GM18907 (cell line): Measurements from ENCODE around the gene BUD23.
A peak's percentile ranks its signal among the peaks of the same experiment; 100 is the strongest.
"Not testable (repeated sequence)": the region's sequence is repeated elsewhere in the genome, so short reads cannot be mapped to it uniquely, and the experiment has no call there.

ENCODE experiments used
- ATAC-seq: cut with Tn5 transposase; IDR thresholded peaks from one replicate; pipeline ENCODE4 v1.9.1; 2021; ENCODE audit warnings: mild to moderate bottlenecking, moderate library complexity; ENCODE audit not compliant: unreplicated experiment

BUD23 gene

DNA sequence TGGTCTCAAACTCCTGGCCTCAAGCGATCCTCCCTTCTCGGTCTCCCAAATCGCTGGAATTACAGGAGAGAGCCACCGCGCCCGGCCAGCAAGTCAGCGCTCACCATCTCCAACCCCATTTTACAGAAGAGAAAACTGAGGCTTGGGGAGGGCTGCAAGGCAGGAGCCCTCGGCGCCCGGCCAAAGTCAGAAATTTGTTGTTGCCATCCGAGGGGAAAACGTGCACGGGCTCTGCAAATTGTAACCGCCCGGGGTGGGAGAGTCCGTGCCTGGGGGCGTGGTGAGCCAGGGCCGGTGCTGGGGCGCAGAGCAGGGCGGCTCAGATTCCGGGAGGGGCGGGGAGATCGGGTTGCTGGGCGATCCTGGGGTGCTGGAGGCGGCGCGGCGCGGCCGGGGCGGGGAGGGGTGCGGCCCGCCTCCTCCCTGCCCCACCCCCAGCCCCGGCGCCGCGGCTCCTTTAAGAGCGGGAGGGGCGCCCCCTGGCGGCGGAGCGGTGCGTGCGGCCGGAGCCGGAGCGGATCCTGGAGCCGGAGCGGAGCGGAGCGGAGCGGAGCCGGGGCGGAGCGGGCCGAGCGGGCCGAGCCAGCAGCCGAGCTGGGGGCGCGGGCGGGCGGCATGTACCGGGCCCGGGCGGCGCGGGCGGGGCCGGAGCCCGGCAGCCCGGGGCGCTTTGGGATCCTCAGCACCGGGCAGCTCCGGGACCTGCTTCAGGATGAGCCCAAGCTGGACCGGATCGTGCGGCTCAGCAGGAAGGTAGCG is 15.9 kb upstream of the BUD23 start, which contains the start of gene VPS37D:
Gene VPS37D (plus strand): TSS at position 488 of the 759 bp plus-strand sequence. CDS start 128 bp downstream, at position 616.
- ATAC-seq, result peak; percentile 87

DNA sequence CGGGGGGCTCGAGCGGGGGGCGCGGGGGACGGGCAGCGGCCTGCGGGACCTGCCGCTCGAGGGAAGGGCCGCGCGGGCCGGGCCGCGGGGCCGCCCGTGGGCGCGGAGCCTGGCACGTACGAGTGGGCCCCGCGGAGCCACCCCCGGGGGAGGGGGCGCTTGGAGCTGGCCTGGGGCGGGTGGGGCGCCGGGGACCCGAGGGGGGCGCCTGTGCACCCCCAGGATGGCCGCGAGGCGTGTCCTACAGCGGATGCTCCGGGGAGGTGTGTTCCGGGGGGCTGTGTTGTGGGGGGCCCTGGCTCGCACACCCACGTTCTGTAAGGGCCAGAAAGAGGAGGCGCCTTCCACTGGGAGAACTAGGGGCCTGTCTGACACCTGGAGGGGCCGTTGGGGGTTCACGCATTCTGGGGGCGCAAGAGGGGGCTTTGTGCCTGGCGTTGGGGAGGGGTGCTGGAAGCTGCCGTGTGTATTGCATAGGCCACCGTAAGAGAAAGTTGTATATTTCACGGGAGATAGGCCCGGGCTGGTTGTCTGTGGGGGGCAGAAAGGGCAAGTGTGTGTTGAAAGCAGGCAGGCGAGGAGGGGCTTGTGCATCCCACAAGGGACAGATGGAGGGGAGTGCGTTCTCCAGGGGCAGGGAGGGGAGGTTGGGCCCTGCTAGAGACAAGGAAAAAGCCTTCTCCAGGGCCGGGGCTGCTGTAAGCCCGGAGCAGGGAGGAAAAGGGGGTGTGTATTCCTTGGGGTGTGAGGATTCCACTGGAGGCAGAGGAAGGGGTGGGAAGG is 15.1 kb upstream of the BUD23 start:
- ATAC-seq, result peak; percentile 21

DNA sequence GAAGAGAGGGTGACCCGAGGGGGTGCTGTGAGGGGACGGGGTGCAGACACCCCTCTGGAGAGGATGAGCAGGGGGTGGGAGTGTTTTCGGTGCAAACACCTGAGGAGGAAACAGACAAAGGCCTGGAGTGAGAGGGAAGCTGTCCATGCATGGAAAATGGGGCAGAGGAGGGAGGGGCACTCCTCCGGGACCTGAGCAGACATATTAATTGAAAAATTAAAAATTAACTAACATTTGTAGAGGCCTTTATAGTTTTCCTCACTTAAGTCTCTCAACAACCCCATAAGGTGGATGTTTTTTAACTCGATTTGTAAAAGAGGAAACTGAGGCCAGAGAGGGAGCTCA is 14.5 kb upstream of the BUD23 start:
- ATAC-seq, result no peak

DNA sequence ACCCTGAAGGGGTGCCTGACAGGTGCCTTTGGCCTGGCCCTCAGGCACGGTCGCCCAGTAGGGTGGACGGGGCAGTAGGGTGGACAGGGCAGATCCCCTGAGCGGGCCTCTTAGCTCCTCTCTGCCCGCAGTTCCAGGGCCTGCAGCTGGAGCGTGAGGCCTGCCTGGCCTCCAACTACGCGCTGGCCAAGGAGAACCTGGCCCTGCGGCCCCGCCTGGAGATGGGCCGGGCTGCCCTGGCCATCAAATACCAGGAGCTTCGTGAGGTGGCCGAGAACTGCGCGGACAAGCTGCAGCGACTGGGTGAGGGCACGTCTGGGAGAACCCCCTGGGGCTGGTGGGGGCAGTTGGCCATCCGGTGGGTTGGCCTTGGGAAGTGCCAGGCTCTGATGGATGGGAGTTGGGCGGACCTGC is 14.1 kb upstream of the BUD23 start:
- no peak for ATAC-seq

DNA sequence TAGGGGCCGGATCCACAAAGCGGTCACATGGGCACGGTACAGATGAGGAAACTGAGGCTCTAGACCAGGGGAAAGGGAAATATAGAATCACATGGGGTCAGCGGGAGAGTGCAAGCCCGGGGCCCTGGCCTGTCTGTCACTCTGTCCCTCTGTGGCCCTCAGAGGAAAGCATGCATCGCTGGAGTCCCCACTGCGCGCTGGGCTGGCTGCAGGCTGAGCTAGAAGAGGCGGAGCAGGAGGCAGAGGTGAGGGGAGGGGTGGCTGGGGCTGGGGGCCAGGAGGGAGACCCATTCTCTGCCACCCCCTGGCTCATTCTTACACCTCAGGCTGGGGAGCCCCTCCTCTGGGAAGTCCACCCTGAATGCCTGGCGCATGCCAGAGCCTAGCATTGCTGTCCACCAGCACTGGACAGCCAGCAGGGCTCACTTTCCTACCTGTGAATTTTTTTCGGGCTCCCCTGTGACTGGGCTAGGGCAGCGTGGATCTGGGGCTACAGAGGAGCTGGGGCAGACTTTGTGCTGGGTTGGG is 13.5 kb upstream of the BUD23 start:
- ATAC-seq, result no peak

DNA sequence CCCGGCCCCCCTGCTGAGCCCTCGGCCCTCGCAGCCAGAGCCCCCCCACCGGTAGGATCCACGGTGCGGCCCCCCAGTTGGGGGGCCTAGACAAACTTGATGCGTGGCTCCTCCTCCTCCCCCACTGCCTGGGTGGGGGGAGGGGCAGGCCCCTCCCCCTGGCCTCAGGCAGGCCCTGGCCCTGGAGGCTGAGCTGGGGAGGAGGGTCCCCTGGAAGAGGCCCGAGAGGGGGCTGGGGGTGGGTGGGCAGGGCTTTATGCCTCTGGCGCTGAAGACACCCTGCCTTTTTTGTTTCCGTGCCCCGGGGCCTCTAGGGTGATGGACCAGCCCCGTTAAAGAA is 12.1 kb upstream of the BUD23 start:
- no peak for ATAC-seq

DNA sequence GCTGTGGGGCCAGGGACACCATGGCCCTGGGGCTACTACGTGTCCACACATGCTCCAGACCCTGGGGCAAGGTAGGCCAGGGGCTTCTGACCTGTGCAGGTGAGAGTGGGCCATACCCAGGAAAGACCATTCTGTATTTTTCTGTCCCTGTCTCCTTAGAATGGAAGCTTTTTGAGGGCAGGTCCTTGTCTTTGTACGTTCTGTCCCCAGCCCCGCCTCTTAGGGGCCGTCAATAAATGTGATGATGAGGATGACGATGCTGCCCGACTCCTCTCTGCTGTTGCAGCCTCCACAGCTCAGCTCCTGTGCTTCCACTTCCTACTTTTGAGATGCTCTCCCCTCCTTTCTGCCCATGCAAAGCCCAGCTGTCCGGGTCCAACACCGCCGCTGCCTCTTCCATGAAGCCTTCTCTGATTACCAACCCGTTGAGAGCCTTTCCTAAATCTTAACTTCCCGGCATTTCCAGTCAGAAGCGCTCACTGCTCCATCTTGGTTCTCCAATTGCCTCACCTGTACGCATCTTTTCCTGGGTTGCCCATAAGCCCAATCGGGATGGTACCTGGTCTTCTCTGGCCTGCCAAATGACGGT is 11.4 kb upstream of the BUD23 start:
- ATAC-seq, result no peak

DNA sequence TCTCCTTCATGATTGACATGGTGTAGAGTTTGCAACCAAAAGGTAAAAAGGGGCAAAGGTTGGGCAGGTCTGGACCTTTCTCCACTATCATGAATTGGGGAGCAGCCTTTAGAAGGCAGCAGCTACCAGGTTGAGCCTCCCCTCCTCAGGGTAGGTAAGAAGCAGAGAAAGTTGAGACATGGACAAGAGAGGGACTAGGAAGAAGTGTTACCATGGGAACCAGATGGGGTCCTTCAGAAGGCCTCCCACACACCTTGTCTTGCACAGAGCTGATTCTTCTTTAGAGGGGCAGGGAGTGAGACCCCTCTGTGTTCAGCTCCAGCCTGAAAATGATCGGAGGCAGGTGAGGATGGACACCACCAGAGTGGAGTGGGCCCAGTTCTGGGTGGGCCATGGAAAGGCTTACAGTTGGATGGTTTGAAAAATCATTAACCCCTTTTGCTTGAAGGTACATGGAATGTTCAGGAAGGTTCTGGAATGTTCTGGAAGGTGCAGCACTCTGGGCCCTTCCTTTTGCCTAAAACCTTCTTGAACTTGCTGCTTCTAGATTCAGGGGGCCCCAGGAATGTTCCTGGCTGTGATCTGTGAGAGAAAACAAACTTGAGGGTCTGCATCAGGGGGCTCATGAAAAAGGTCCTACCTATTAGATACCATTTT is 8.8 kb upstream of the BUD23 start:
- ATAC-seq, result no peak

DNA sequence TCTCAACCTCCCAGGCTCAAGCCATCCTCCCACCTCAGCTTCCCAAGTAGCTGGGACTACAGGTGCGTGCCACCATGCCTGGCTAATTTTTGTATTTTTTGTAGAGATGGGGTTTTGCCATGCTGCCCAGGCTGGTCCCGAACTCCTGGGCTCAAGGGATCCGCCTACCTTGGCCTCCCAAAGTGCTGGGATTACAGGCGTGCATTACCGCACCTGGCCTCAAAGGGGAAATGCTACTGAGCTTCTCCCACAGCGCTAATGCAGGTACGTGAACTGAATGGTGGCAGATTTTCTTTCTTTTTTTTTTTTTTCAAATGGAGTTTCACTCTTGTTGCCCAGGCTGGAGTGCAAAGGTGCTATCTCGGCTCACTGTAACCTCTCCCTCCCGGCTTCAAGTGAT is 7.3 kb upstream of the BUD23 start:
- ATAC-seq, result not testable (repeated sequence)

DNA sequence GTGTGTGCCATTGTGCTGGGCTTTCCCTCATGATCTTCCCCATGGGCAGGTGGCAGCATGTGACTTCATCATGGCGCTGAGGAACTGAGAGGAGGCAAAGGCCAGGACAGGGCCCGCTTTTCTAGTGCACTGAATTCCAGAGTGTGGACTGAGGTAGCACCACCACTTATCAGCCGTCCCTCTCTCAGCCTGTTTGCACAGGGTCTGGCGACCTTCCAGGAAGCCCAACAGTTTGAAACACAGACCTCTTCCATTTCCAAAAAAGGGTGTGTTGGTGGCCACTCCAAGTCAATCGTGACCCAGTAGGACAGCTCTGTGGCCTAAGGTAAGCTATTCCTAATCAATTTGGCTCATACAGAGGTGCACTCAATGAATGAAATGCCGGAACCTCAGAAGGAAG is 4.5 kb upstream of the BUD23 start:
- ATAC-seq, result no peak

DNA sequence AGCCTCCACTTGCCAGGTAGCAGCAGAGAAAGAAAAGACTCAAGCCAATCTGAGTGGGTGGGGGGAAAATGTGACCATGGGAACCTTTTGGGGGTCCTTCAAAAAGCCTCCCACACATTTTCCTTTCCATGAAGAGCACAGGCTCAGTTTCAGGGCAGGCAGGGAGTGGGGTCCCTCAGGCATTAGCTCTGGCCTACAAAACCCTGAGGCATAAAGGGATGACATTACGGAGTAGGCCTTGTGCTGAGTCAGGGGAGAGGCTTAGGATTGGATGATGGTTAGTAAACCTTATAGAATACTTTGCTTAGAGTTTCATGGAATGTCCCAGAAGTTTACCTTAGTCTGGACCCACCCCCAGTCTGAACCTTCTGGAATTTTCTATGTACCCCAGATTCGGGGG is 3.7 kb upstream of the BUD23 start:
- no peak for ATAC-seq

DNA sequence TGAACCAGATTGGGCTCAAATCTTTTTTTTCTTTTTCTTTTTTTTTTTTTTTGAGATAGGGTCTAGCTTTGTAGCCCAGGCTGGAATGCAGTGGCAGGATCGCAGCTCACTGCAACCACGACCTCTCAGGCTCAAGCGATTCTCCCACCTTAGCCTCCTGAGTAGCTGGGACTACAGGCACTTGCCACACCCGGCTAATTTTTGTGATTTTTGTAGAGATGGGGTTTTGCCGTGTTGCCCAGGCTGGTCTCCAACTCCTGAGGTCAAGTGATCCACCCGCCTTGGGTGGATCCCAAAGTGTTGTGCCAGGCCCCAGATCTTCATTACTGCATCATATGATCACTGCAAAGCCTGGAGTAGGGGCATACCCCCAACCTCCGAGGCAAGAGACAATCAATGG is 2.9 kb upstream of the BUD23 start:
- no peak for ATAC-seq

DNA sequence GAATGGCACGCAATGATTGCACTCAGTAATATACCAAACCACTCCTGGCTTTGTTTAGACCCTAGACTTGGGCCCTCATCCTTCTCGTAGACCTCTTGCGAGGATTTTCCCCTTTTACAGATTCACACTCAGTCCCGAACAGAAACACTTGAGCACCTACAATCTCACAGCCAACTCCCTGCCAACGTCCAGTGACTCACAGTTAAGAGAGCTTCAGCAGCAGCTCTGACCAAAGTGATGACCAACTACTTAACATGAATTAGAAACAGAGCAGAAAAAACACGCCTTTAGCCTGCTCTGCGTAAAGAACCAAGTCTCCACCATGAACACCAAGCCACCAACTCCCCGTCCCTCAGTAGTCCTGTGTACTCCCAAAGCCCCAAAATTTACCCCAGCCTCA is 2.4 kb upstream of the BUD23 start:
- ATAC-seq, result no peak

DNA sequence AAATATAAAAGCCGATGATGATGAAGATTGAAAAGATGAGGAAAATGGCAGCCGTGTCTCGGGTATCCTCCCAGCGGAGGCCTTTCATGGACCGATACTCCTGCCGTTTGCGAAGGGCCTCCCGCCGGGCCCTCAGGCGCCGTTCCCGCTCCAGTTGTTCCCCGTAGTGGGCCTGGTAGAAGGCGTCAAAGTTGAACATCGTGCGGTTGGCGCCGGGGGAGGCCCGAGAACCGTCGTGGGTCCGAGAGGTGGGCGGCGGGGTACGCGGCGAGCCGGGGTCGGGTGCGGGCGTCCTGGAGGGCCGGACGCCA is 697 bp upstream of the BUD23 start:
- no peak for ATAC-seq

DNA sequence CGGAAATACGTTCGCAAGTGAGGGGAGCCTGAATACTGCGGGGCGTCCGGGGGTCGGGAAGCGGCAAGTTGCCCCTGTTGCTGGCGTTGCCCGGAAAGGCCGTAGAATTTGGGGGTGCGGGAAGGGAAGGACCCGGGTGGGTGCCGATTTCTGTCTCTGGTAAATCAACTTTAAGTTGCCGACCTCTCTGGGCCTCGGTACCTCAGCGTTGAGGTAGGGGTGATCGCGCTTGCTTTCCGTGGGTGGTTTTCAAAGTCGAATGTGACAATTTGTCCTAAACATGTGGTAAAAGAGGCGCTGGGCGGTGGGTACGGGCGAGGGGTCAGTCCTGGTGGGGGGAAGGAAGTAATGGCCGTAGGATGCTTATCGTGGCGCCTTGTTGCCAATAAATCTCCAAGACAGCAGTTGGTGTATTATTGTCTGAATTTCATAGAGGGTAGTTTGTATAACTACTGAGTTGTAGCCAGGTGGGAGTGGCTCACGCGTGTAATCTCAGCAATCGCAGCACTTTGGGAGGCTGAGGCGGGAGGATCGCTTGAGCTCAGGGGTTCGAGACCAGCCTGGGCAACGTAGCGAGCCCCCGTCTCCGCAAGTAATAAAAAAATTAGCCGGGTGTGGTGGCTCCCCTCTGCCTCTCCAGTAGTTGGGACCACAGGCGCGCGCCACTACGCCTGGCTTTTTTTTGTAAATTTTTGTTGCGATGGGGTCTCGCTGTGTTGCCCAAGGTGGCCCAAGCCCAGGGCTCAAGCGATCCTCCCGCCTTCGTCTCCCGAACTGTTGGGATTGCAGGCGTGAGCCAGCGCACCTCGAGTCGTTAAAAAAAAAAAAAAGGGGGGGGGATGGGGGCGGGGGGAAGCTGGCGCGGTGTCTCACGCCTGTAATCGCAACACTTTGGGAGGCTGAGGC is 644 bp downstream of the BUD23 start:
- peak; percentile 10 for ATAC-seq

DNA sequence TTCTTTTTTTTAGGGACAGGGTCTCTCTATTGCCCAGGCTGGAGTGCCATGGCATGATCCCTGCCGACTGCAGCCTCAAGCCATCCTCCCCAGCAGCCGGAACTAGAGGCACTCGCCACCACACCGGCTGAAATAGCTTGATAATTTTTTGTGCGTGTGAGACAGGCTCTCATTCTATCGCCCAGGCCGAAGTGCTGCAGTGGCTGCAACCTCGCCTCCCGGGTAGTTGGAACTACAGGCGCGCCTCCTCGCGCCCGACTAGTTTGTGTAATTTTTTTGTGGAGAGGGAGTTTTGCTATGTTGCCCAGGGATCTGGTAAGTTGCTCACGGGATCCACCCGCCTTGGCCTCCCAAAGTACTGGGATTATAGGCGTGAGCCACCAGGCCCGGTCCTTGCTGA is 1.9 kb downstream of the BUD23 start:
- no peak for ATAC-seq

DNA sequence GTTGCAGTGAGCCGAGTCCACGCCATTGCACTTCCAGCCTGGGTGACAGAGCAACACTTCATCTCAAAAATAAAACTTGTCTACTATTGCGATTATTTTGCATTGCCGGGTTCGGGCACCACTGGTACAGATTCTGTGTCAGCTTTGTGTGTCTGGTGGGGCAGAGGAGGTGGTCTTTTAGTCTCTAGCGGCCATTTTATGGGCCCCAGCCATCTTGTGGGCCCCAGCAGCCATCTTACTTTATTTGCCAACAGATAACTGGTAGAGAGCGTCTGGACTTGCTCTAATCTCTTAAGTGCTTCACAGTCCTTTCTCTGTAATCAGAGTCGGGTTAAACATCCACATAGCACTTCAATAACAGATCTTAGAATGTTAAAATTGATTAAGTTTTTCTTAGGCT is 4.9 kb downstream of the BUD23 start:
- ATAC-seq, result no peak

DNA sequence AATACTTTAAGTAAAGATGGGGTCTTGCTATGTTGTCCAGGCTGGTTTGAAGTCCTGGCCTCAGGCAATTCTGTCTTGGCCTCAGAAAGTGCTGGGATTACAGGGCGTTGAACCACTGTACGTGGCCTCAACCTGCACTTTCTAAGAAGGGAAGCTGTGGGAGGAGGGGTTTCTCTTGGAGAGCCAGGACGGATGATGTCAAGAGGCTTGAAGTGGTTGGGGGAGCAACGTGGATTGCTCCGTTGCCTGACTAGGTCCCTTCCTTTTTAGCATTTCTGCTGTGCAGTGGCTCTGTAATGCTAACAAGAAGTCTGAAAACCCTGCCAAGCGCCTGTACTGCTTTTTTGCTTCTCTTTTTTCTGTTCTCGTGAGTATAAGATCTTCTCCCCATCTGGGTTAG is 7.2 kb downstream of the BUD23 start:
- ATAC-seq, result no peak

DNA sequence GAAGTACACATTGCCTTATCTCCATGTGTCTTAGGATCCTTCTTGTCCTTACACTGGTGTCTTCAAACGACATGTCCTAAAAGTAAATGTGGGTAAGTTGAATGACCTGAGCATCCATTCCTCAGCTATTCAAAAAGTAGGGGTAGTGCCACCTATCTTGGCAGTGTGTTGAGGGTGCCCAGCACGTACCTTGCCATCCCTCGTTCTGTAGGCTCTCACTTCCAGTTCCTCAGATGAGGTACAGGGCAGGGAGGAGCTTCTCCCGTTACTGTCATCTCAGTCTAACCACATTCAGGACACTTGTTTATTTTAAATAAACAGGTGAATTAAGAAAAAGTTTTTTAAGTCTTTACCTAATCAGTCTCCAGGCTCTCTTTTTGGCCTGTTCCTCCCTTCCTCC is 13.0 kb downstream of the BUD23 start:
- ATAC-seq, result no peak

DNA sequence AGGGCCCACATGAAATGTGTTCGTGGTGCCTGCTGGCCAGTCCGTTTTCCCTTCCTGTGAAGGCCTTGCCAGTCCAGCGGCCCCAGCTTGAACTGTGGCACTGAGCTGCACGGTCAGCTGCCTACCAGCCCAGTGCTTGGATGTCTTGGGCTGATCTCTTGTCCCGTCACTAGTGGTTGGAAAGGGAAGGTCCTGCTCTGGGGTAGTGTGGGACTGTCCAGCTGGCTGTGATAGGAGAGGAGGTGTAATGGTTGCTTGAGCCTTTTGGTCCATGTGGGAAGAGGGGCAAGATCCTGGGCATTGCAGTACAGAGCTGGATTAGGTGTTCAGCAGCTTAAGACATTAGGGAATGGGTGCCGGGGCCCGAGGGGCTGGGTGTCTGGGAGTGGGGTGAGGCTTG is 15.0 kb downstream of the BUD23 start:
- ATAC-seq, result no peak
